Activated naive CD4-positive, alpha-beta T cell treated with anti-CD3 and anti-CD28 coated beads, Interleukin-2, amount 50 U/mL, for 16 hours (primary cell): ENCODE results near the gene GPR156.
"Not testable (repeated sequence)": the region's sequence is repeated elsewhere in the genome, so short reads cannot be mapped to it uniquely, and the experiment has no call there.

ENCODE experiments used
- DNase-seq: peaks from one replicate; pipeline ENCODE4 v3.0.0-alpha.2; 2020

GPR156 gene

DNA sequence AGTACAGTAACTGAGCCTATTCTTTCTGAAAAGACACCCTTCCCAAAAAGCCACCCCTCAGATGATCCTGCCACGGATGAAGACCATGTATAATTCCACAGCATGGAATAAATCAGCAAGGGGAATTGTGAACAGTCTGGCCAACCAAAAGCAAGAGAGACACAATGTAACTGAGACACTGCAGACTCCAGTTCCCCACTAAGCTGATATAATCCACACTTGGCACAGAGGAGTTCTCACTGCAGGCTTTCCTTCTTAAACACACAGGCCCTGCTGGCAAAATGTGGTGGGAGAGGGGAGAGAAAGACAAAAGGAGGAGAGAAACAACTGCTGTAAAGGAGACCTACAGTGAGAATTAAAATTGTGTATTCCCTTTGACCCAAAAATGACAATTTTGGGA is 12.7 kb downstream of the GPR156 start:
- no peak for DNase-seq

DNA sequence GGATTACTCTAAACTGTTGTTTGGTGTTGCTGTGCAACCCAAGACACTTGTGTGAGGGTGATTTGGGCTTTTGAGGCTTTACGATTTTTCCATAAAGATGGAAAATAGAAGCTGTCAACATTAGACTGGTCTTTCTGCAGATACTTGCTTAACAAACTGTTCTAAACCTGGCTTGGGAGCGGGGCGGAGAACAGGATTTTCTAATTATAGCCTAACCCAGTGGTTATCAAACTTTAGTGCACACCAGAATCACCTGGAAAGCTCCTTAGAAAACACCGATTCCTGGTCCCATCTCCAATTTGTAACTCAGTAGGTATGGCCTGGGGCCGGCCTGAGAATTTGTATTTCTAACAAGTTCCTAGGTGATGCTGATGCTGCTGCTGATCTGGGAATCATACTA is 19.0 kb downstream of the GPR156 start:
- no peak for DNase-seq

DNA sequence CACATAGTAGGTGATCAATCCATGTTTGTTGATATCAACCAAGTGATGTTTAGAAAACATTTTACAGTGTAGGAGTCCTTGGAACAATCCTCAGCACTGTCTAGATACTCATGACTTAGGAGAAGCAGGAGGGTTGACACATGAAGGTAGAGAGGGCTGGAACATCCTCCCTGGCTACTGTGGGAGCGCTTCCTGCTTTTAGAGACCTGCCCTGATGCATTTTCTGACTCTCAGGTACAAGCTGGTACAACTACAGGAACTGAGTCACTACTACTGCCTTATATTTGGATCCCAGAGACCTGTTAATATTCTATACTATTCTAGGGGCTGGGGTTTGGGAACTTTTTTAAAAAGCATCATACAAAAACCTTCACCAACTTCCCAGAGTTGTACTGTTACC is 20.1 kb downstream of the GPR156 start:
- DNase-seq: no peak

DNA sequence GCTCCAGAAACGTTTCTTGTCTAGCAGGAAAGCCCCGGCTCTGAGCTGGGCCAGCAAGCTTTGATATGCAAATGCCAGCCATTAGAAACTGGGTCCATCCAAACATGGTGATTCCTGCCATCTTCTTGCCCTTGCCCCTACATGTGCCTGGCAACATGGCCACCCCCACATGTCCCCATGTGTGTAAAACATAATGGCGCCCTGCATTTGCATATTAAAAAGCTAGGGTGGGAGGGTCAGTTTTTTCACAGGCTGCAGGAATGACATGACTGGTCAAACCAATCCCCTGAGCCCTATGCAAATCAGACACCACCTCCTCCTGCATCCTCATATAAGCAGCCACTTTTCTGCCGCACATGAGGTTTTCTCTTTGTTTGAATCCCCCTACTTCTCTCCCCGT is 21.2 kb downstream of the GPR156 start:
- no peak for DNase-seq

DNA sequence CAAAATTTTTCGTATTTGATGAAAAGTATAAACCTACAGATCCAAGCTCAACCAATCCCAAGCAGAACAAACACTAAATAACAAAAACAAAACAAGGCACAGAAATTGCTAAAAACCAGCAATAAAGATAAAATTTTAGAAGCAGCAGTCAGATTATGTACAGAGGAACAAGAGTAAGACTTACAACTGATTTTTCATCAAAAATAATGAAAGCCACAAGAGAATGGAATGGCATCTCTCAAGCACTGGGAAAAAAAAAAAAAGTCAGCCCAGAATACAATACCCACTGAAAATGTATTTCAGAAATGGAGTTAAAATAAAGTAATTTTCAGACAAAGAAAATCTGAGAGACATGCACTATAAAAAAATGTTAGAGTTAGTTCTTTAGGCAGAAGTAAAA is 27.0 kb downstream of the GPR156 start:
- DNase-seq: no peak

DNA sequence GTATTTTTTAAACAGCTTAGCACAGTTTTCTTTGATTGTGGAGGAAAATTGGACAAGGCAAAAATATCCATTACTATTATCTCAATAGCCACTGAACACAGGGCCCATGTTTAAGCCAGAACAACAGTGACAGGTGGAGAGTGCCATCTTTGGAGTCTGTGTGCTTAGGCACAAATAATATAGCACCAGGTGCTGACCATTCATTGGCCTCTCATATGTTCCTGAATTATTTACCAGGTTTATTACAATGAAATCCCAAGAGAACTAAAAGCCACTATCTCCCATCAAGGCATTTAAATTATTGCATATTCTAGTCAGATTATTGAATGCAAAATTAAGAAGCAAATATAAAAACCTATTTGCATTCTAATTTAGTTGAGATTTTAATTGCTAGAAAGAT is 39.6 kb downstream of the GPR156 start:
- no peak for DNase-seq

DNA sequence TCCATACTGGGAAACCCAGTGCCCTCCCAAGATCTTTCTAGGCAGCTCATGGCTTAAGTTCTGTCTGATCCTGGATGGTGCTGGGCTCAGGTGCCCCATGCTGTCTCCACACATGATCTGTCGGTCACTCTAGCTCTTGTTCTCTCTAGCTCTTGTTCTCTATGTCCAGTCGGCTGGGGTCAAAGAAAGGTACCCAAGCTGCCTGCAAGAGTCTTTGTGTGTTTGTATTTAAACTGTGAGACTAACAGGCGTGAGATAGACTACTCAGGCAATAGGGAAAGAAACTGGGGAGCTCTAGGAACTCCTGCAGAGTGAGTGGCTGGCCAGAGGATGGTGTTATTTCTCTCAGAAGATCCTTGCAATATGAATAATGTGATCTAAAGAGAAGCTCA is 40.2 kb downstream of the GPR156 start:
- no peak for DNase-seq

DNA sequence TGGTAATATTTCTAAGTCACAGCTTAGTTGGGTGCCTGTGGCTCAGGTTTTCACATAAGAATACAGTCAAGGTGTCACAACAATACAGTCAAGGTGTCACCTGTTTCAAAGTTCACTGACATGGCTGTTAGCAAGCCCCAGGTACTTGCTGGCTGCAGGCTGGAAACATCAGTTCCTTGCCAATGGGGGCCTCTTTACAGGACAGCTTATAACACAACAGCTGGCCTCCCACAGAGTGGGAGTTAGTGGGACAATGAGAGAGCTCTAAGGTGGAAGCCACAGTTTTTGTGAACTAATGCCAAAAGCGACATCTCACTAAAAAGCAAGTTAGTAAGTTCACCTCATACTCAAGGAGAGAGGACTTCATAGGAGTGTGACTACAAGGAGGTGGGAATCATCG is 45.4 kb downstream of the GPR156 start:
- DNase-seq: no peak

DNA sequence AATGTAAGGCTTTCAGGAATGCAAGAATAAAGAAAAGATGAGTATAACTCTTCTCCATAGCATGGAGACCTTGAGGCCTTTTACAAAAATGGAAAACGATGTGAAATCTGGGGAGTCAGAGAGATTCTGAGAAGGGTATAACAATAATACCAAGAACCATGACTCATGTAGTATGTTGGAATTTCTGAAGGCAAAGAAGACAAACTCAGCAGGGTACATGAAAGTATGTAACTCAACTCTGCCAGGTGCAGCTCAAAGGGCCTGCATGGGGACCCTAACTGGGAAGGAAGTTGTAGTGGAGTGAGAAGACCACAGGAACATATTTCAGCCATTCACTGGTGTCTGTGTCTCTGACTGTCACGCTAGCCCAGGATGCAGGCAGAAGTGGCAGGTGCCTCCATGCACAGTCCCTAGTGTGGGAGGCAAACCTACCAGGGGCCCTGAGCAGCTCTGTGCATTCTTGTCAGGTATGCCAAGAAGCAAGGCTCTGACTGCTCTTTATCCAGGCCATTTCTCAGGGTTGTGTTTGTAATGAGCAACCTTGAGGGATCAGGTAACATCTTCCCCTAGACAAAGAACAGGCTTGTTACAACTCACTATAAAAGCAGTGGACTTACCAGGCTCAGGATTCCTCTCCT is 57.2 kb downstream of the GPR156 start:
- no peak for DNase-seq

DNA sequence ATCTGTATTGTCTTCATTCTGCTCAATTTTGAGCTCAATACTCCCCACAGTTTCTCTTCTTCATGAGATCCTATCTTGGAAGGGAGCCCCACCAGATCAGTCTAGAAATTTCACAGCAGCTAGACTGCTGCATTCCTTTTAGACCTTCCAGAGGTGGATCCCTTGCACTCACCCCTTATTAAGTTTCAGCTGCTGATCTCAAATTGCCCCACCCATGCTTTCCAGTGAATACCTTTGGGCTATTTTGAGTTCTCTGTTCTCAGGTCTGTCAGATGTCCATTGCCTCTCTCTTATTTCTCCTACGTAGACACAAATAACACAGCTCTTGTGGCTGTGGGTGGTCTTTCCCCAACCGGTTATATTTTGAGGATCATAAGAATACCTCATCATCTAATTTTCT is 60.8 kb downstream of the GPR156 start:
- no peak for DNase-seq

DNA sequence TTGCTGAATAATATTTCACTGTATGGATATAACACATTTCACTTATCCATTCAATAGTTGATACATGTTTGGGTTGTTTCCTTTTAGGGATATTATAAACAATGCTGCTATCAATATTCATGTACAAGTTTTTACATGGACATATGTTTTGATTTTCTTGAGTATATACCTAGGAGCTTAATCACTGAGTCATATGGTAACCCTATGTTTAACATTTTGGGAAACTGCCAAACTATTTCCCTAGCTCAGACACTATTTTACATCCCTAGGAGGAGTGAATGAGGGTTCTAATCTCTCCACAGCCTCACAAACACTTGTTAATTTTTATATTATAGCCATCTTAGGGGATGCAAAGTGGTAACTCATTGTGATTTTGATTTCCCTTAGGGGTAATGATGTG is 66.0 kb downstream of the GPR156 start:
- DNase-seq: no peak

DNA sequence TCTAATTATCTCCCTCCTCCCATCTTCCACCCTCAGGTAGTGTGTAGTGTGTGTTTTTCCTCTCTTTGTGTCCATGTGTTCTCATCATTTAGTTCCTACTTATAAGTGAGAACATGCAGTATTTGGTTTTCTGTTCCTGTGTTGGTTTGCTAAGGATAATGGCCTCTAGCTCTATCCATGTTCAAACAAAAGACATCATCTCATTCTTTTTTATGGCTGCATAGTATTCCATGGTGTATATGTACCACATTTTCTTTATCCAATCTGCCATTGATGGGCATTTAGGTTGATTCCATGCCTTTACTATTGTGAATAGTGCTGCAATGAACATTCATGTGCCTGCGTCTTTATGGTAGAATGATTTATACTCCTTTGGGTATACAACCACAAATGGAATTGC is 68.4 kb downstream of the GPR156 start:
- not testable (repeated sequence) for DNase-seq

DNA sequence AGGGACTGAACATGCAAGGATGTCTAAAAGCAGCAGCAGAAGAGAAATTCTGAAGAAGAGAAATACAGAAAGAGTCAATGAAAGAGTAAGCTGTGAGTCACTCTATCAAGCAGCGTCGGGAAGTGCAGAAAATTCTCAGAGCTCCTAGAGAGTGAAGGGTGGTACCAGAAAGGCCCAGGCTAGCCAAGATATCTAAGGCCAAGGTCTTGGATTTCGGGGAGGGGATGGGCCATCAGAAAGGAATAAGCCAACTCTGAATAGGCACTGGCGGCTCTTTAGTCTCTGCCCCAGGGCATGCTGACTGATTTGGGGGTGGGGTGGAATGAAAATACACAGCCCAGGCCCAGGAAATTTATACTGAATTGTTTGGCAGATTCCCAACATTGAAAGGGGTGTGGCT is 70.8 kb downstream of the GPR156 start:
- DNase-seq: no peak

DNA sequence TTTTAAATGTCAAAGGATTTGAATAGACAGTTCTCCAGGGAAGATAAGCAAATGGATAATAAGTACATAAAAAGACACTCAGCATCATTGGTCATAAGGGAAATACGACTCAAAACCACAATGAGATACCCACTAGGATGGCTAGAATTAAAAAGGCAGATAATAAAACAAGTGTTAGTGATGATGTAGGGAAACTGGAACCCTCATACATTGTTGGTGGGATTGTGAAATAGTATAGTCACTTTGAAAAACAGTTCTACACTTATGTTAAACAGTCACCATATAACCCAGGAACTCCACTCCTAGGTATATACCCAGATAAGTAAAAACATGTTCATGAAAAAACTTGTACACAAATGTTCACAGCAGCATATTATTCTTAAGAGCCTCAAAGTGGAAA is 72.5 kb downstream of the GPR156 start:
- no peak for DNase-seq

DNA sequence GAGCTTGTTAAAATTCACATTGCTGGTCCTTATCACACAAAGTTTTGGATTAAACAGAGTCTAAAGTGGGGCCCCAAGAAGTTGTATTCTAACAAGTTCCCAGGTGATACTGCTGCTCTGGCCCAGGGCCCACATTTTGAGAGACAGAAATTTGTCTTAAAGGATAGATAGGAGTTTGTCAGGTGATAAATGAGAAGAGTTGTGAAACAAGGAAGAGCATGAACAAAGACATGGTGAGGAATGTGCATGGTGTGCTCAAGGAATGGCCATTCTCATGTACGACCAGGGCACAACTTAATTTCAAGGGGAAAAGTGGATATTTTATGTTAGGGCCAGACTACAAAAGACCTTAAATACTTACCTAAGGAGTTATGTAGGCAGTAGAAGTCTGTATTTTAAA is 75.6 kb downstream of the GPR156 start:
- DNase-seq: no peak

DNA sequence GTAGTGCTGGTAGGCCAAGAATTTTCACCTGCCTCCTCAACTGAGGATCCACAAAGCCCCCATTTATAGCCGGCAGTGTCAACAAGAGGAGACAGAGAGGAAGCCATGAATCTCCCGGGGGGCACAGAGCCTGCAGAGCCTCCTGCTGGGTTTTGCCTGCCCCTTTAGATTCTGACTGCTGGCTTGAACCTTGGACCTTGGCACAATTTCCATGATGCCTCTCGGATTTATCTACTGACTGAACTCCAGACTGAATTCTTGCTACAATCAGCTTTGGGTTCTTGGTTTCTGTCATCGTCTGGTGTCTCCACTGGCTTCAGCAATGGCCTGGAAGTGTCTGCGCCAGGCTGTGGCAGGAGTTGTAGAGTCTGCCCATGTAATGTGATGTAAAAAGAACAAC is 80.7 kb downstream of the GPR156 start:
- no peak for DNase-seq

DNA sequence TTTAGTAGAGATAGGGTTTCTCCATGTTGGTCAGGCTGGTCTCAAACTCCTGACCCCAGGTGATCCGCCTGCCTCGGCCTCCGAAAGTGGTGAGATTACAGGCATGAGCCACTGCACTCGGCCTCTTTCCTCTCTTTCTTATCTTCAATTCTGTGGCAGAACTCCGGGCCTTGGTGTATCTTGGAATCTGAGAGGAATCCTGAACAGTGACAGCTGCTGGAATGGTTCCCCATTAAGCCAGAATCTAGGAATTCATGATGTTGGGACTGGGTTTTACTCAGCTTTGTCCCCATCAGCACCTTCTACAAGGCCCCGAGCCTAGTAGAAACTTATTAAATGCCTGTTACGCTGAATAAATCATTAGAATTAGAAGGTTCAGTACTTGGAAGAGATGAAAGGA is 81.4 kb downstream of the GPR156 start:
- DNase-seq: no peak

DNA sequence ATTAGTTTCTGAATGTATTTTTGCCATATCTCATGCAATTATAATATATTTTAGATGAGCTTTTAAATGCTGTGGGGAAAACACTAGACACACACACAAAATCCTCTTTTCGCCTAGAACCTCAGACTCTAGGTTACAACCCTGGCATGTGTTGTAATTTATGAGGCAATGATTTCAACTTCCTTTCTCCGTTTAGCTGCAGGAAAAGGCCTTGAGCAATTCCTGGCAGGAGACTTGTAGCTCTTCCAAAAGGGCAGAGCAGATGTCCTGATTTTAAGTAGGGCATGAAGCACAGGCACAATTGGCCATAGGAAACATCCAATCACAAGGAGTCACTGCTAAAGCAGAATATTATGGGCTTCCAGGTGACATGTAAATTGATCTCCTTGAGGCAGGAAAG is 82.0 kb downstream of the GPR156 start:
- no peak for DNase-seq

DNA sequence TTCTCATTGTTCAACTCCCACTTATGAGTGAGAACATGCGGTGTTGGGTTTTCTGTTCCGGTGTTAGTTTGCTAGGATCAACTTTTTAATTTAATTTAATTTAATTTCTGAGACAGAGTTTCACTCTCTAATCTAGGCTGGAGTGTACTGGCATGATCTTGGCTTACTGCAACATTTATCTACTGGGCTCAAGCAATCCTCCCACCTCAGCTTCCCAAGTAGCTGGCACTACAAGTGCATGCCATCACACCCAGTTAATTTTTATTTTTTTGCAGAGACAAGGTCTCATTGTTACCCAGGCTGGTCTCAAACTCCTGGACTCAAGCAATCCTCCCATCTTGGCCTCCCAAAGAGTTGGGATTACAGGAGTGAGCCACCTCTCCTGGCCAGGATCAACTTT is 82.7 kb downstream of the GPR156 start:
- no peak for DNase-seq

DNA sequence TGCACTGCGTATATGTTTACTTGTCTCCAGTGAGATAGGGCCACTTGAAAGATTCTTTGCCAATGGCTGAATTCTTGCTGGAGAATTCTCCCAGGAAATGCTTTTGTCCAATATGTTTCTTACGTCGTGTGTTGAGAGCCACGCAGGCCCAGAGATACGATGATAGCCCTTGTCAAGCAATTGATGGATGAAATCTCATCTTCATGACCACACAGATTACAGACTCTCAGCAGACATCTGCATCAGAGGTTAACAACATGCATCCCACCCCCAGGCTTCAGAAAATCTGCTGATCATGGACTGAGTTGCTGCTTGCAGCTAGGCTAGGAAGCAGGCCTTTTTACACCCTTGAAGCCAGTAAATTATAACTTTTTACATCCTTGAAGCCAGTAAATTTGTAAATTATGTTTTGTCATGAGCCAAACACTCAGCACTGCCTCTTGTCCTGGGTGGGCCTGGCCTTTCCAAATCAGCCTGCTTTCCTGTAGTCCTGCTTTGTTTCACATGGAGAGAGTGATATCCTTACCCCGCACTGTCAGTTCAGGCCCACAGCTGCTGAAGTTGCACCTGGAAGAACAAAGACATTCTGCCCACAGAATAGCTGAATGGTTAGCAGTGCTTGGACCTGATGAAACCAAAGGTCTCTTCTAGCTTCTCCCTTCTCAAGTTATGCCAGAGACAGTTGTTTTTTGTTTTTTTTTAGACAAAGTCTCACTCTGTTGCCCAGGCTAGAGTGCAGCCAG is 84.4 kb downstream of the GPR156 start:
- DNase-seq: no peak

DNA sequence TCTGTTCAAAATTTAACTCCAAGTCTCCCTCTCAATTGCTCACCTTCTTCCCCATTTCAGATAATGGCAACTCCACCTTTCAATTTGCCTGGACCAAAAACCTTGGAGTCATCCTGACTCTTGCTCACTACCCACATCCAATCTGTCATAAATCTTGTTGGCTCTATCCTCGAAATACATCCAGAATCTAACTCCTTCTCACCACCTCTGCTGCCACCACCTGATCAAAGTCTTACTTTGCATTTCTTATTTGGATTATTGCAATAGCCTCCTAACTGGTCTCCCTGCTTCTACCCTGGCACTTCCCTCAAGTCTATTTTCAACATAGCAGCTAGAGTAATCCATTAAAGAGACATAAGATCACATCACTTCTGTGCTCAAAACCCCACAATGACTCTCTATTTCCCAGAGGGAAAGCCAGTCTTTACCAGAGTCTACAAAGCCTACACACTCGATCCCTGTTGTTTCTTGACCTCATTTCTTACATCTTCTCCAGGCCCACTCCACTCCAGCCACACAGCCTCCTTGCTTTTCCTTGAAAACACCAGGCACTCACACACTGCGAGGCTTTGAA is 86.6 kb downstream of the GPR156 start:
- no peak for DNase-seq

DNA sequence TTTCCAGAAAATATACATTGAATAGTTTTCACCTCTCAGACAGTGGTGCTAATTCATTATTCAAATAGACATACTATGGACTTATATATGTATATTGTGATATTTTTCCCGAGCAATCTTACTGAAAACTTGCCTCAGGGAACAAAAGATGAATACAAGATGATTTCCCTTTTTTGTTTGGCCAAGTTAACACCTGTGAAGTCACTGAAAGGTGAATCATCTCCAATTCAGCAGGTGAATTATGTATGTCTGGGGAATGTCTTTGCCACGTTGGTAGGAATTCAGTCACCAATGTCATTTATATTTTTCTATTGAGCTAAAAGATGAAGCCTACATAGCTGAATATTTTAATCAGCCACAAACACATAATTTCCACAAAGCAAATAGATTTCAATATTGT is 88.2 kb downstream of the GPR156 start:
- DNase-seq: no peak

DNA sequence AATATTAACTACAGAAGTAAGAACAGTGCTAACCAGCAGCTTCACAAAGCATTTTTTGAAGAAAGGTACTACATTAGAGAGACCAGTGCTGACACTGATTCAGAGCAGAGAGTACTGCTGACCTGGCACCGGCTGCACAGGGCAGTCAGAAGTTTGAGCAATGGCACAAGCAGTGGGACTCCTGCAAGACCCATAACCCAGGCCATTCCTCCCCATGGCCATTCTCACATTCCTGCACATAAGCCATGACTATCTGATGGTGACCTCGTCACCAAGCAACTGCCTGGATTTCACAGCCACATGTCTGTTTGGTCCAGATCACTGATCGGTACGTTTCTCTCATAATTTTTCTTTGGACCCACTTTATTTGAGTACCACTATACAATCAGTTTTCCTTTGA is 88.7 kb downstream of the GPR156 start:
- no peak for DNase-seq

DNA sequence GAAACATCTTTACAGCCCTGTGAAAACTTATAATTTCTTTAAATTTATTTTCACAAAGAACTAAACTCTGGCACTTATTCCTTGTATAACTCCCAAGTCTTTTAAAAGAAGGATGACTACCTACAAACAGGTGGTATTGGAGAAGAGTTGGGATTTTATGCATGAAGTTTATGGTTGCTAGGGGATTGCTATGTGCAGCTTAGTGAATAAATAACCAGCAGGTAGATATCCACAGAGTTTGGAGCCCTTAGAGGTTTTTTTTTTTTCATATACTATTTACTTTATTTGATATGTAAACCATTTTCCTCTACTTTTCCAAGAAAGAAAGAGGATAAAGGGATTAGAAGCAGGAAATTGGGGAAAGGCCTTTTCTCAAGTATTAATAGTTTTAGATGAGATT is 91.5 kb downstream of the GPR156 start:
- no peak for DNase-seq

DNA sequence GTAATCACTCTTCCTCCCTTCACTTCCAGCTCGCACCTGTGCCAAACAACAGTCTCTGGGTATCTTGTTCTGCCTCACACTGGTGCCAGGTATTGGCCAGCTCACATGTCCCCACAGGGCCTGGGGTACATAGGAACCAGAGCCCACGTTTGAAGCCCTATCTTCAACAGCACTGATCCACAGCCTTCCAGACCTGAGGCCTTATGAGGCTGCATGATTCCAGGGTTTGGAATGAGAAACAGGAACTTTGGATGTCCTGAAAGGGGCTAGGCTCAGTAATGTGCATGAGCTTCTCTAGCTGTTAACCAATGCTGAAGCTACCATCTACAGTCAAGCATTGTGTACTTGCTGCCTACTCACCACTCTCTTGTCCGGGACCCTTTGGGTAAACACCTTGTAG is 92.4 kb downstream of the GPR156 start:
- no peak for DNase-seq
